ENCODE results near the gene GJA8. TPM values are rescaled to one million over a fixed set of nuclear protein-coding genes. Genes with fewer than 3 reads are reported as not detected.
"Not testable (repeated sequence)": the region's sequence is repeated elsewhere in the genome, so short reads cannot be mapped to it uniquely, and the experiment has no call there.

GJA8 gene
- total and polyA plus RNA-seq, 12 donors = not detected

DNA sequence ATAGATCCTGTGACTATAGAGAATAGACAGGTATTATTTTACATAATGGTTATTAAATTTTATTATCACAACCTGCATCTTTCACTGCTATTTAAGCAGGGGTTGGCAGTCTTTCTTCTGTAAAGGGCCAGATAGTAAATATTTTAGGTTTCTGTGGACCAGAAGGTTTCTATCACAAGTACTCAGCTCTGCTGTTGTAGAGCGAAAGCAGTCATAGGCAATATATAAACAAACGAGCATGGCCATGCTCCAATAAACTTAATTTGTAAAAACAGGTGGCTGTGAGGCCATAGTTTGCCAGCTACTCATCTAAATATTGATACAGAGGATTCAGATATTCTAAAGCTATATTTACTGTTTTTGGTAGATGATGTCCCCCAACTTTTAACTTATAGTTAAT is 37.9 kb downstream of the GJA8 start:
- intact Hi-C loops (cut with DNase I); DNase-seq; H3K4me3 ChIP-seq; H3K27ac ChIP-seq; H3K27me3 ChIP-seq; H3K4me1 ChIP-seq; H3K9me3 ChIP-seq; ATAC-seq: not testable (repeated sequence)
- peaks cover 0 to 24% (median 0%) of the 10 kb centered on the region in 9 donors for H3K36me3 ChIP-seq
- 88 to 96% methylated on average over 2 of the region's 2 CpGs for WGBS, 2 donors

DNA sequence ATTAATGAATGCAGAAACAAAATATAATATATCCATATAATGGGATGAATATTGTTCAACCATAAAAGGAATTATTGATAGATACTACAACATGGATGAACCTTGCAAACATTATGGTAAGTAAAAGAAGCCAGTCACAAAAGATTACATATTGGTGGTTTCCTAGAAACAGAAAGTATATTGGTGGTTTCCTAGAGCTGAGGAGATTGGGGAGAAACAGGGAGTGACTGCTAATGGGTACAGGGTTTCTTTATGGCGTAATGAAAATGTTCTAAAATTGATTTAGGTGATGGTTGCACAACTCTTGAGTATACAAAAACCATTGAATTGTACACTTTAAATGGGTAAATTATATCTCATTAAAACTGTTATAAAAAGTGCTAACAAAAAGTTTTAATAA is 40.0 kb downstream of the GJA8 start:
- DNase-seq; ATAC-seq; intact Hi-C loops (cut with DNase I); H3K27ac ChIP-seq; H3K4me3 ChIP-seq; H3K9me3 ChIP-seq; H3K27me3 ChIP-seq; H3K4me1 ChIP-seq: not testable (repeated sequence)
- peaks cover 0 to 17% (median 0%) of the 10 kb centered on the region in 9 donors for H3K36me3 ChIP-seq
- WGBS, 2 donors = no CpG with 5 or more reads among the region's 1 CpG

DNA sequence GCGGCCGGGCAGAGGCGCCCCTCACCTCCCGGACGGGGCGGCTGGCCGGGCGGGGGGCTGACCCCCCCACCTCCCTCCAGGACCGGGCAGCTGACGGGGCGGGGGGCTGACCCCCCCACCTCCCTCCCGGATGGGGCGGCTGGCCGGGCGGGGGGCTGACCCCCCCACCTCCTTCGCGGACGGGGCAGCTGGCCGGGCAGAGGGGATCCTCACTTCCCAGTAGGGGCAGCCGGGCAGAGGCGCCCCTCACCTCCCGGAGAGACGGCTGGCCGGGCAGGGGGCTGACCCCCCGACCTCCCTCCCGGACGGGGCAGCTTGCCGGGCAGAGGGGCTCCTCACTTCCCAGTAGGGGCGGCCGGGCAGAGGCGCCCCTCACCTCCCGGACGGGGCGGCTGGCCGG is 46.9 kb downstream of the GJA8 start:
- WGBS, 2 donors = 96 to 97% methylated on average over 22 to 34 of the region's 35 CpGs
- H3K4me3 ChIP-seq; DNase-seq; ATAC-seq; H3K36me3 ChIP-seq; H3K27ac ChIP-seq; H3K4me1 ChIP-seq; H3K27me3 ChIP-seq; intact Hi-C loops (cut with DNase I); H3K9me3 ChIP-seq: not testable (repeated sequence)

Other genes with a start within 250 kb of the GJA8 start
- 10 to 100 TPM in 8 of 10 donors, 1 to 10 TPM in 2; 5.0 to 24.8 (median 18.0) TPM for gene ACP6, start 232.3 kb upstream of the GJA8 start, total RNA-seq
- gene ACP6, start 232.3 kb upstream of the GJA8 start, polyA plus RNA-seq = 10 to 100 TPM in 1 of 2 donors, 1 to 10 TPM in 1; 7.1 to 11.6 TPM
- gene GJA5, start 142.2 kb upstream of the GJA8 start, total RNA-seq = 10 to 100 TPM in 8 of 10 donors, 1 to 10 TPM in 2; 7.6 to 20.0 (median 12.8) TPM
- 10 to 100 TPM in 1 of 2 donors, 1 to 10 TPM in 1; 4.8 to 10.0 TPM for gene GJA5, start 142.2 kb upstream of the GJA8 start, polyA plus RNA-seq
- gene GPR89B, start 25.6 kb downstream of the GJA8 start, total RNA-seq = 1 to 10 TPM; 4.9 to 9.4 (median 6.1) TPM
- 10 to 100 TPM in 1 of 2 donors, 1 to 10 TPM in 1; 7.1 to 10.7 TPM for gene GPR89B, start 25.6 kb downstream of the GJA8 start, polyA plus RNA-seq
- 1 to 10 TPM; 2.6 to 4.6 (median 3.0) TPM for gene NBPF11, start 249.5 kb downstream of the GJA8 start, total RNA-seq
- 1 to 10 TPM; 2.0 to 7.2 TPM for gene NBPF11, start 249.5 kb downstream of the GJA8 start, polyA plus RNA-seq

All from heart right ventricle (tissue), 16 donors.